ENCODE data around the gene ZCCHC10.
A peak's percentile ranks its signal among the peaks of the same experiment; 100 is the strongest.
"Not testable (repeated sequence)": the region's sequence is repeated elsewhere in the genome, so short reads cannot be mapped to it uniquely, and the experiment has no call there.

Gene ZCCHC10

GRCh38 chr5:133041910-133042309, 15.6 kb upstream of the ZCCHC10 start:
- no peak overlapping the region for H3K4me3 ChIP-seq (ENCODE audit: low read depth, low read length)
- peak; percentile 38 for DNase-seq (ENCODE audit: low read depth)
- TF ChIP-seq, protein P1, sequence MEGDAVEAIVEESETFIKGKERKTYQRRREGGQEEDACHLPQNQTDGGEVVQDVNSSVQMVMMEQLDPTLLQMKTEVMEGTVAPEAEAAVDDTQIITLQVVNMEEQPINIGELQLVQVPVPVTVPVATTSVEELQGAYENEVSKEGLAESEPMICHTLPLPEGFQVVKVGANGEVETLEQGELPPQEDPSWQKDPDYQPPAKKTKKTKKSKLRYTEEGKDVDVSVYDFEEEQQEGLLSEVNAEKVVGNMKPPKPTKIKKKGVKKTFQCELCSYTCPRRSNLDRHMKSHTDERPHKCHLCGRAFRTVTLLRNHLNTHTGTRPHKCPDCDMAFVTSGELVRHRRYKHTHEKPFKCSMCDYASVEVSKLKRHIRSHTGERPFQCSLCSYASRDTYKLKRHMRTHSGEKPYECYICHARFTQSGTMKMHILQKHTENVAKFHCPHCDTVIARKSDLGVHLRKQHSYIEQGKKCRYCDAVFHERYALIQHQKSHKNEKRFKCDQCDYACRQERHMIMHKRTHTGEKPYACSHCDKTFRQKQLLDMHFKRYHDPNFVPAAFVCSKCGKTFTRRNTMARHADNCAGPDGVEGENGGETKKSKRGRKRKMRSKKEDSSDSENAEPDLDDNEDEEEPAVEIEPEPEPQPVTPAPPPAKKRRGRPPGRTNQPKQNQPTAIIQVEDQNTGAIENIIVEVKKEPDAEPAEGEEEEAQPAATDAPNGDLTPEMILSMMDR (conservative IDR thresholded peaks at IDR 0.05; ENCODE audit: low read depth, low read length): peak; percentile 3

GRCh38 chr5:133041157-133041784, 14.9 kb upstream of the ZCCHC10 start:
- H3K4me3 ChIP-seq (ENCODE audit: low read depth, low read length): no peak overlapping the region
- DNase-seq (ENCODE audit: low read depth): no peak
- TF ChIP-seq, protein P1 (conservative IDR thresholded peaks at IDR 0.05; ENCODE audit: low read depth, low read length): no peak

DNA sequence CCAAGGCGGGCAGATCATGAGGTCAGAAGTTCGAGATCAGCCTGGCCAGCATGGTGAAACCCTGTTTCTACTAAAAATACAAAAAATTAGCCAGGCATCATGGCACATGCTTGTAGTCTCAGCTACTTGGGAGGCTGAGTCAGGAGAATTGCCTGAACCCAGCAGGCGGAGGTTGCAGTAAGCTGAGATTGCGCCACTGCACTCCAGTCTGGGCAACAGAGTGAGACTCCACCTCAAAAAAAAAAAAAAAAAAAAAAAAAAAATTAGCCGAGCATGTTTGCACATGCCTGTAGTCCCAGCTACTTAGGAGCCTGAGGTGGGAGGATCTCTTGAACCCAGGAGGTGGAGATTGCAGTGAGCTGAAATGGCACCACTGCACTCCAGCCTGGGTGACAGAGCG, 10.3 kb upstream of the ZCCHC10 start:
- not testable (repeated sequence) for DNase-seq (ENCODE audit: low read depth)

DNA sequence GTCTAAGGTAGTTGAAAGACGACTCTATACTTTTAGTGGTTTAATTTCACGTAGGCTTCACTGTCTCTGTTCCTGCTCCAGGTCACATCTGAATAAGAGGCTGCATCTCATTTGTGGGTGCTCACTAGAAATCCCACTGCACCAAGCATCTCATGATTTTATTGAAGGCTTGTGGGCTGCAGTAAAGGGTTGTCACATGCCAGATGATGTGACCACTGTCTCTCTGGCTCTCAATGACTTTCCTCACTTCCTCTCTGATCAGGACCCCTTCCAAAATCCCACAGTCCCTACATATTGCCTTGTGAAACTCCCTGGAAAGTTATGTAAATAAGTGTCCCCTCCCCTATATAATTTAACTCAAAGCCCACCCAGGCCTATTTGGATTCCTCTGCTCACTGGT, 8.9 kb upstream of the ZCCHC10 start:
- H3K4me3 ChIP-seq (ENCODE audit: low read depth, low read length): no peak overlapping the region
- TF ChIP-seq, protein P1 (conservative IDR thresholded peaks at IDR 0.05; ENCODE audit: low read depth, low read length): no peak
- DNase-seq (ENCODE audit: low read depth): no peak

More for the DNA sequence above, 10.3 kb upstream of the ZCCHC10 start:
- H3K4me3 ChIP-seq (ENCODE audit: low read depth, low read length): not testable (repeated sequence)

DNA sequence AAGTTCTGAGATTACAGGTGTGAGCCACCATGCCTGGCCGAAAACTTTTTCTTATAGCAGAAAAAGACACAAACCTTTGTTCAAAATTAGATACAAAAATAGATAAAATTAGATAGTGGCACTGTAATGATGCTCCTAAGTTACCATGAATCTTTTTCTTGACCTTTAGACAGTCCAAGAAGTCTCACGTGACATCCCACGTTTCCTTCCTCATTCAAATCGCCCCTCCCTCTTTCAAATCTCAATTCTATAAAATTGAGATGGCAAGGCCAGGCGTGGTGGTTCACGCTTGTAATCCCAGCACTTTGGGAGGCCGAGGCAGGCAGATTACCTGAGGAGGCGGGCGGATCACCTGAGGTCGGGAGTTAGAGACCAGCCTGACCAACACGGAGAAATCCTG, 7.7 kb upstream of the ZCCHC10 start:
- DNase-seq (ENCODE audit: low read depth): no peak
- no peak overlapping the region for H3K4me3 ChIP-seq (ENCODE audit: low read depth, low read length)
- TF ChIP-seq, protein P1 (conservative IDR thresholded peaks at IDR 0.05; ENCODE audit: low read depth, low read length): no peak

- DNase-seq (ENCODE audit: low read depth): peak; percentile 42
- TF ChIP-seq, protein P1 (conservative IDR thresholded peaks at IDR 0.05; ENCODE audit: low read depth, low read length): no peak
- no peak overlapping the region for H3K4me3 ChIP-seq (ENCODE audit: low read depth, low read length)
These were observed 6.7 kb upstream of the ZCCHC10 start for GRCh38 chr5:133032852-133033742.

- no peak for DNase-seq (ENCODE audit: low read depth)
- H3K4me3 ChIP-seq (ENCODE audit: low read depth, low read length): no peak overlapping the region
- TF ChIP-seq, protein P1 (conservative IDR thresholded peaks at IDR 0.05; ENCODE audit: low read depth, low read length): no peak
These were observed 4.1 kb upstream of the ZCCHC10 start for GRCh38 chr5:133030343-133031005.

All from choroid plexus epithelial cell (primary cell).